GM19328 (cell line): ENCODE results near the gene INPP5A.
"Not testable (repeated sequence)": the region's sequence is repeated elsewhere in the genome, so short reads cannot be mapped to it uniquely, and the experiment has no call there.

Source experiments
- ATAC-seq: cut with Tn5 transposase; IDR thresholded peaks from one replicate; pipeline ENCODE4 v1.9.1; 2021; ENCODE audit warnings: mild to moderate bottlenecking, moderate library complexity; ENCODE audit not compliant: unreplicated experiment

The INPP5A gene

DNA sequence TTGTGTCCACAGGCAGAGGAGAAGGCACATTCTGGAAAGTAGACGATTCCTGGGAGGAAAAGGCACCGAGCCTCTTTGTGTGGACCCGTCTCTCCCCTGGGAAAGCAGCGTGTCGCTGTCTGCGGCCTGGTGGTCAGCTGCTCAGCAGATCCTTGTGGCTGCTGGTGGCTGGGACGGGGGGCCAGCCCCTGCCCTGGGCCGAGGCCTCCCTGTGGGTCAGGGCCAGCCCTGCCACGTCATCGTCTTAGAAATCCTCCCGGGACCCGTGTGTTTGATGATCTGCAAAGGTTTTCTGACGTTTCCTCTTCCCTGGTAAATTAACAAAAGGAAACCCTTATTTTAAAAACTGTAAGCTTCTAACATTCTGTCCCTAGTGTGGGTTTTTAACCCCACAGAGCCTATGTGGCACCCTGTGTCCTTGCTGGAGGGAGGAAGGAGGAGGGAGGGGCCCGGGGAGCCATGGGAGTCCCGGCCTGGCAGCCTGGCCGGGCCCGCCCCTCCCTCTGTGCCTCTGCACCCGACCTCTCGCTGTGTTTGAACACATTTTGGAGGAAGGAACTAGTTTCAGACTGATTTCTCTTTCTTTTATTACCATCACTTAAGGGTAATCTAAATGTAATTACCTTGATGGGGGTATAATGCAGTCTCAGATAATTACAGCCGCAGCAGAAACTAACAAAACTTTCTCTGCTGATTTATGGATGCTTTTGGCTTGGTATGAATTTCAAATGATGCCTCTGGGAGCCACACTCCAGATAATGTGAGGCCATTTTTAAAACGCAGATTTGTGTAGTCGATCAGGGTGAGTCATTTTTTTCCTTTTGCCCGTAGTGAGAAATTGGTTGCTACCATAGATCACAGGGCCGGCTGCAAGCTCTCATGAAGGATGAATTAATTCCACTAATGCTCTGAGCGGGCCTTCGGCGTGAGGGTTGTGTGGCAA lies 162.8 kb downstream of the INPP5A start:
- ATAC-seq: no peak

DNA sequence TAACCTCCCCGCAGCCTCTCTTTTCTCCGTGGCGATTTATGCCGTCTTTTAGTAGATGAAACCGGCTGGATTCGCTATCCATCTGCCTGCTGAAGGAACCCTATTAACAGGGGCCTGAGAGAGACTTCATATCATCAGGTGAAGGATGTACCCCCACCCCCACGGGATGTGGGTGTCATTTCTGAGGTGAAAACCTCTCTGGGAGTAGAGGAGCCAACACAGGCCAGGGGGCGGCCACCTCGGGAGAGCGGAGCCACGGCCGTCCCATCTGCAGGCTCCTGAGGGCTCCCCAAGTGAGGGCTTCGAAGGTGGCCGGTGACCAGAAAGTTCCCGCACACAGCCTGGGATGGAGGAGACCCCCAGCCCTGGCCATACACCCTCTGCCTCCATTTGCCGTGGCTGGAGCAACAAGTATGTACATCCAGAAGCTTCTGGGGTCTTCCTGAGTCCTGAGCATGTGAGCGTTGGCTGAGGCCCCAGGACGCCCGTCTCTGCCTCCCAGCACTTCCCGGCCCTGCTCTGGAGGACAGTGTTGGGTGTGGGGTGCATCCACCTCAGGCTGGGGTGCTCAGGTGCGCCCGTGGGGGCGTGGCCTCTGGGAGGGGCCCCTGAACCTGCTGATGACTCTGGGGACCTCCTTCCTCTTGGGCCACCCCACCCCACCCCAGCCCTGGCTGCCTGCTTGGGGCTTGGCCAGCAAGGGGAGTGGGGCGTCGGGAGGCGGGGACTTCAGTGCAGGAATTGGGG lies 163.7 kb downstream of the INPP5A start:
- ATAC-seq: no peak

DNA sequence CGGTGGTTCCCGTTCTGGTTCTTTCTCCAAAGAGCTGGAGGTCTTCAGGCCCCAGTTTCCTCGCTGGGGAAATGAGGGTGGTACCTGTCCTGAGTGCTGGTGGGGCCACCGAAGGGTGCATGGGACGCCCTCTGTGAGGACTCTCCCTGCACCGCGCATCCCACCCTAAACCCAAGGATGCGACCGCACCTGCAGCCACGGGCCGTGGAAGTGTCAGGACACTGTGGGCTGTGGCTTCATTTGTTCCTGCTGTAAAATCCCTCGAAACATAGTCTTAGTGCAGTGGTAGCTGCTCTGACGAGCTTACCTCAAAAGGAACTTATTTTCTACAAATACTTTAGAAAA lies 164.2 kb downstream of the INPP5A start:
- ATAC-seq: no peak

DNA sequence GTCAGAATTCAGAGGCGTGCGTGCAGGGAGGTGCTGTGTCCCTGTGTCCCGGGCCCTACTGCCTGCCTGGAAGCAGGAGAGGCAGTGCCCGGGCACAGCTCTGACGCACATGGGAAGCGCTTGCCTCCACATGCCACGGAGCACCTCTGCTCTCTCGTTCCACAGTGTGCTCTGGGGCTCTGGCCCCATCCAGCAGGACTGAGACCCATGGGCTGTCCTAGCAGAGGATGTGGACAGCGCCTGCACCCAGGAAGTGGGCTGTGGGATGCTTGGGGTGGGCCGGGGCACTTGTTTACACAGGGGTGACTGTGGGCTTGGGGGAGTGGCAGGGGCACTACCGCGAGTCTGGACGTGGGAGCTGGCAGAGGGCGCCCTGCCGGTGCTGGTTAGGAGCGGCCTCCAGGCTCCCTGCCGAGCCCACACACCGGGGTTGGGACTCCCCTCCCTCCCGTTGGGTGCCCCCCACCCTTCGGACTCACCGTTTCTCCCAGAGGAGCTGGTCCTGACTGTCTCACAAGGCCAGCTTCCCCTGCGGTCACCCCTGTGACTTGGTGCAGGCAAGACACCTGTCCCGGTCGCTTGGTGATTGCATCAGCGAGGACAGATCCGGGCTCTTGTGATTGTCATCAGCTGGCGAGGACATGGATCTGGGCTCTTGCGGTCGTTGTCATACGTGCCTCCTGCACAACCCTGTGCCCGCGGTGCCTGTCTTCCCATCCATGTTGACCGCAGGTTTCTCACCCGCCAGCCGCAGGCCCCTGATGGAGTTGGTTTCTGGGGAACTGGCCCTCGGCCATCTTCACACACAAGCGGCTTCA lies 165.2 kb downstream of the INPP5A start:
- ATAC-seq: no peak

DNA sequence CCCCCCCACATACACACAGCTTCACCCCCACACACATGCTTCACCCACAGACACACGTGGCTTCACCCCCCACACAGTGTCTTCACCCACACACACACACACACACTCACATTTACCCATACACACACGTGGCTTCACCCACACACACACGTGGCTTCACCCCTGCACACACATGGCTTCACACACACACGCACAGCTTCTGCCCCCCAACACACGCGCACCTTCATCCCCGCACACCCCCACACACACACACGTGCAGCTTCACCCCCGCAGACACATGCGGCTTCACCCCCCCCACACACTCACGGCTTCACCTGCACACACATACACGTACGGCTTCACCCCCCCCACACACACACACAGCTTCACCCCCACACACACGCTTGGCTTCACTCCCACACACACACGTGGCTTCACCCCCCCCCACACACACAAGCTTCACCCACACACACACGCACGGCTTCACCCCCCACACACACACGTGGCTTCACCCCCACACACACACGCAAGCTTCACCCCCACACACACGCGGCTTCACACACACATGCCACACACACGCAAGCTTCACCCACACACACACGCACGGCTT lies 165.9 kb downstream of the INPP5A start:
- ATAC-seq: no peak

DNA sequence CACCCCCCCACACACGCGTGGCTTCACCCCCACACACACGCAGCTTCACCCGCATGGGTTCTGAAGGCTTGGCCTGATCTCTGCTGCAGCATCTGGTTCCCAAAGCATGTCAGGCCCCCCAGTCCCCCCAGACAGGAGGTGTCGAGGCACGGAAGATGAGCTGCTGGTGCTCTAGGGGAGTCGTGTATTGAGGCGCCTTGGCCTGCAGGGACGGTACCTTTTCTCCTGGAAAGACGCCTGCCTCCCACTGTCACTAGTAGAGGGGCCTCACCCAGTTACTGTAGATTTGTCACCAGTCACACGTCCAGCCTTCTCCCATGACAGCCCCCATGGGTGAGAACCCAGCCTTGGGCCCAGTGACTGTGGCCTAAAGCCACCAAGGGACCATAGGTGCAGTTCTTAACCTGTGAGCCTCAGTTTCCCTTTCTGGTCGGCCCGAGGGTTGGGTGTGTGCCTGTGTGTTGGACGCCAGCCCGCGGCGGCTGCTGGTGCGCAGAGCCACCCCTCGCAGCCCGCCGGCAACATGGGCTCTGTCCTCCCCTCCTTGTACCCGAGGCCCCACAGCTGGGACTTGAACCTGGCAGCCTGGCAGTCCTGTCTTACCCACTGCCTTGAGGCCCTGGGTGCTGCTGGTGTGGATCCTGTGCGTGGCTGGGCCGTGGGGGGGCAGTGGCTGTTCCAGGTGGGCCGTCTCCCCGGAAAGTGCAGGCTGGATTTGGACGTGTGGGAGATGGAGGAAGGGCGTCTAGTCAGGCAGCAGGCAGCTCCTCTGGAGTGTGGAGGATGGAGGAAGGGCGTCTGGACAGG lies 166.6 kb downstream of the INPP5A start:
- ATAC-seq: no peak

DNA sequence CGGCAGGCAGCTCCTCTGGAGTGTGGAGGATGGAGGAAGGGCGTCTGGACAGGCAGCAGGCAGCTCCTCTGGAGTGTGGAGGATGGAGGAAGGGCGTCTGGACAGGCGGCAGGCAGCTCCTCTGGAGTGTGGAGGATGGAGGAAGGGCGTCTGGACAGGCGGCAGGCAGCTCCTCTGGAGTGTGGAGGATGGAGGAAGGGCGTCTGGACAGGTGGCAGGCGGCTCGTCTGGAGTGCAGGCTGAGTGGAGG lies 167.2 kb downstream of the INPP5A start:
- not testable (repeated sequence) for ATAC-seq

DNA sequence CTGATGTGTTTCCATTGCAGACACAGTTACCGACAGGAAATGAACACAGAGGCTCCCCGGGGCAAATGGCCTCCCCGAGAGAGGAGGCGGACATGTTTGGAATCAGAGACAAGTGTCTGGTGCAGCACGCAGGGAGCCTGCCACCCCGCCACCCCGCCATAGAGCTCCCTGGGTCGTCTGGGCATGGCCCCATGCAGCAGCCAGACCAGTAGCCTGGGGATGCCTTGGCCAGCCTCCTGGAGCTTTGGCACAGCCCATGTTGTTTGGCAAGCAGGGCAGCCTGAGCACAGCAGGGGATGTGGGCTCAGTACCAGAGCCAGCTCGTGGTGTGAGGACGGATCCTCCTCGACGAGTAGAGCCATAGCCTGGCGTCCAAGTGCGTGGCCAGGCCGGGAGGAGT lies 167.6 kb downstream of the INPP5A start:
- no peak for ATAC-seq

DNA sequence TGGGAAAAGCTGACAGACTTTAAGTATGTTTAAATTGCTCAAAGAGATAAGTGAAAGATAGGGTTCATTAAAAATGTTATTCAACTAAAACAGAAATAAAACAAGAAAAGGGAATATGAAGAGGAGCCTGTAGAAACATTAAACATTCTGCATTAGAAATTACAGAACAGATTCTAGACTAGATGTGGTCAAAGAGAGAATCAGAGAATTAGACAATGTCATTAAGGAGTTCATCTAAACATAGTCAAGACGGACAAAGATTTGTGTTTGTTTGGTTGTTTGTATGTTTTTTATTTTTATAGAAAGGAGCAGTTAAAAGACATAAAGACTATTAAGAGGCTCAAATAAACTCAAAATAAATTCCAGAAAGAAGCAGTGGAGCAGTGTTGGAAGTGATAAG lies 168.4 kb downstream of the INPP5A start:
- ATAC-seq: no peak

DNA sequence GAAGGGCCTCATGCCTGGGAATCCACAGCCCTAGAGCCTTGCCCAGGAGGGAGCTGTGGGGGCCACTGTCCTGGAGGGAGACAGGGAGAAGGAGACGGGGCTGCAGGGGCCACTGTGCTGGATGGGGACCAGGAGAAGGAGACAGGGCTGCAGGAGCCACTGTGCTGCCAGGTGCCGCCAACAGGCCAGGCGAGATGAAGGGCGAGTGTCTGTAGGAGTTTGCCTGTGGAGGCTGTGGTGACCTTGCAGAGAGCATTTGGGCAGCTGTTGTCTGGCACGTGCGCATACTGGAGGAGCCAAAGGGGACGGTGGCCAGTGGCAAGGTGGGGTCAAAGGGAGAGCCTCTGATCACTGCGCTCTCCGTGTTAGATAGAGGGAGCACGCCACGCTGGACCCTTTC lies 169.1 kb downstream of the INPP5A start:
- ATAC-seq: no peak

DNA sequence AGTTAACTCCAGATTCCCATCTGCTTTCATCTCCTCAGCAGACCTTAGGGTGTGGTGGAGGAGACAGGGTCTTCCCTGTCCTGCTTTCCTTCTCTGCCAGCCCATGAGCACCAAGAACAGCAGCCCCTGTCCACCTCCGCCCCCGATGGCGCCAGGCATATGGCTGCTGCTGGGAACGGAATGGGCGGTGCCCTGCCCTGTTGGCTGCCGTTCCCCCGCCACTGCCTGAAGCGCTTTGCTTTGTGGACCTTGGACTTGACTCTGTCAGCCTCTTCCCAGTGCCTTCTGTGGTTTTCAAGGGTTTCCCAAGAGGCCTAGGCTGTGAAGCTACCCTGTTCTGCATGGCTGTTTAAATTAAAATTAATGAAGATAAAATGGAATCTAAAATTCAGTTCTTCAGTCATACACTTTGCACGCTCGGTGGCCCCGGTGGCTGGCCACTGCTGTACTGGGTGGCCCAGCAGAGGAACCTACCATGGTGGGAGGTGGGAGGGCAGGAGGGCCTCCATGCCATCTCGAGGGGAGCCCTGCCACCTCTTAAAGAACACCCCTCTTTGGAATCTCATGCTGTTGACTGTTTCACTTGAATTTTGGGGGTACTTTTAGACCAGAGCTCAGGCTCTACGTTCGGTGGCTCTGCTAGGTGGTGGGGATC lies 169.7 kb downstream of the INPP5A start:
- no peak for ATAC-seq

DNA sequence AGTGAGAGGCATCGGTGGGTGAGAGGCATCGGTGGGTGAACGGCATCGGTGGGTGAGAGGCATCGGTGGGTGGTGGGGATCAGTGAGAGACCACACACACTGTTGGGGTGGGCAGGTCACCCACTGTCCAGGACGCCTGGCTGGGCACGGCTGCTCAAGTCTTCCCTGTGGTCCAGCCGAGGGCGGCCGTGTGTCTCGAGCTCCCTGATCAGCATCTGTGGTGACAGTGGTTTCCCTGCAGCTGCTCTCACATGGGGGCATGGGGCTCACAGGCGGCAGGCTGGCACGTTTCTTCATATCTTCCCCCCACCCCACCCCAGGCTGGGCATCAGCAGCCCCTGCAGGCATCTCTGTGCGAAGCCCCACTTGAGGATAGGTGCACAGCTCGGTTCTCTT lies 170.2 kb downstream of the INPP5A start:
- ATAC-seq: no peak

DNA sequence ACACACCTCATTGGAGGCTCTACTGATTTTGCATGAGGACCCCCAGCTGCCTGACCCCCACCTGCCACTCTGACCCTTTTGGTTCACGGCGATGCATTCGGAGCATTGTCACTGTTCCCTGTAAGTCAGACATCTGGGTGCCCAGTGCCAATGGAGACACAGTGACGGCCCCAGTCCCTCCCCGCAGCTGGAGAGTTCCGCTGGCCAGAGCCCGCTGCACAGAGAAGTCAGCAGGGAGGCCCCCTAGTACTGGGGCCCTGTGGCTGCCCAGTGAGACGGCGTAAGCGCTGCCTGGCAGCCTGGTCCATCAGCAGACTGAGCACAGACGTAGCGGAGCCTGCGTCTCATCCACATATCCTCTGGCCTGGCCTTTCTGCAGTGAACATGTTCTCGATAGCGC lies 170.9 kb downstream of the INPP5A start:
- no peak for ATAC-seq

DNA sequence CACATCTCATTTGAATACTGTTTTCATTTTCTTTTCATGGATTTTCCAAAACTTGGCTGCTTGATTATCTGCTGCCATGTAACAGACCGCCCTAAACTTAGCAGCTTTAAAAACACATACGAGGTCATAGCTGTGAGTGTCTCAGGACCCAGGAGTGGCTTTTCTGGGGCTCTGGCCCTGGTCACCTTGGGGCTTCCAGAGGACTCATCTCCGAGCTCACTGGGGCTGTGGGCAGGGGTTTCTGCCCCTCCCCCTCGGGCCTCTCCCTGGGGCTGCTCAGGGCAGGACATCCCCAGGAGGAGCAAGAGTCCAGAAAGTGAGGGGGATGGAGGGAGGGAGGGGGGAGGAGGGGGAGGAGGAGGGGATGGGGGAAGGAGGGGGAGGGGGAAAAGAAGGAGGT lies 171.3 kb downstream of the INPP5A start:
- no peak for ATAC-seq

DNA sequence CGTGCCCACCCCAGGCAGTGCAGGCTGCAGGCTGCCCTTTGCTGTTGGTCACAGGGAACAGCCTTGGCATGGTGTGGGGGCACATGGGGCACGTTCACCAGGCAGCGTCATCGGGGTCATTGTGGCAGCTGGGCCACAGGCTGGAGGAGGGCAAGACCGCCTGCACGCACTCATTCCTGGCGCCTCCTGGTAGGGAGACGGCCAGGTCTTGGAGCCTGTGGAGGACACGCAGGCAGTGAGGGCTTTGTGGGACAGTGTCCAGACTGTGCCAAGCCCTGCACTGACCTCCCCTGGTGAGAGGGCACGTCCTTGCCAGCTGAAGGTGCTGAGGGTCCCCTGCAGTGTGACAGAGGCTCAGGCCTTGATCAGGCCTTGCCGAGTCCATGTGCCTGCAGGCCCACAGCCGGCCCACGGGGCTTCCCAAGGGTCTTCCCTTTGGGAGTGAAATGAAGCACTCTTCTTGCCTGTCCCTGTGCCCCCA lies 171.9 kb downstream of the INPP5A start:
- ATAC-seq: no peak

DNA sequence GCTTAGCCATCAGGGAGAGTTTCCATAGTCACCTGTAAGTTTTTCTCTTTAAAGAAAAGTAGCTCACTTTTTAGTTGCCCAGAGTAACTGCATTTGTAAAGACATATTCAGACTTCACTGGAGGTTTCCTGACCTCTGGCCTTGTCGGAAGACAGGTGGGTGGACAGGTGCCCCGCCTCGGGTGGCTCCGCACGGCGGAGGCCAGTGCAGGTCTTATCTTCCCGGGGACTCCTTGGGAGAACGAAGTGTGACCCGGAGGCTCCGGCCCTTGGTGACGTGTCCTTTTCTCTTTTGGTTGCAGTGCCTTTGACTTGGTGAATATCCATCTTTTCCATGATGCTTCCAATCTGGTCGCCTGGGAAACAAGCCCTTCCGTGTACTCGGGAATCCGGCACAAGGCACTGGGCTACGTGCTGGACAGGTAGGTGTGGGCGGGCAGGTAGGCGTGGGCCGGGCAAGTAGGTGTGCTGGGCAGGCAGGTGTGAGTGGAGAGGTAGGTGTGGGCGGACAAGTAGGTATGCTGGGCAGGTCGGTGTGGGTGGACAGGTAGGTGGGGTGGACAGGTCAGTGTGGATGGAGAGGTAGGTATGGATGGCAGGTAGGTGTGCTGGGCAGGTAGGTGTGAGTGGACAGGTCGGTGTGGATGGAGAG lies 172.6 kb downstream of the INPP5A start:
- ATAC-seq: no peak

DNA sequence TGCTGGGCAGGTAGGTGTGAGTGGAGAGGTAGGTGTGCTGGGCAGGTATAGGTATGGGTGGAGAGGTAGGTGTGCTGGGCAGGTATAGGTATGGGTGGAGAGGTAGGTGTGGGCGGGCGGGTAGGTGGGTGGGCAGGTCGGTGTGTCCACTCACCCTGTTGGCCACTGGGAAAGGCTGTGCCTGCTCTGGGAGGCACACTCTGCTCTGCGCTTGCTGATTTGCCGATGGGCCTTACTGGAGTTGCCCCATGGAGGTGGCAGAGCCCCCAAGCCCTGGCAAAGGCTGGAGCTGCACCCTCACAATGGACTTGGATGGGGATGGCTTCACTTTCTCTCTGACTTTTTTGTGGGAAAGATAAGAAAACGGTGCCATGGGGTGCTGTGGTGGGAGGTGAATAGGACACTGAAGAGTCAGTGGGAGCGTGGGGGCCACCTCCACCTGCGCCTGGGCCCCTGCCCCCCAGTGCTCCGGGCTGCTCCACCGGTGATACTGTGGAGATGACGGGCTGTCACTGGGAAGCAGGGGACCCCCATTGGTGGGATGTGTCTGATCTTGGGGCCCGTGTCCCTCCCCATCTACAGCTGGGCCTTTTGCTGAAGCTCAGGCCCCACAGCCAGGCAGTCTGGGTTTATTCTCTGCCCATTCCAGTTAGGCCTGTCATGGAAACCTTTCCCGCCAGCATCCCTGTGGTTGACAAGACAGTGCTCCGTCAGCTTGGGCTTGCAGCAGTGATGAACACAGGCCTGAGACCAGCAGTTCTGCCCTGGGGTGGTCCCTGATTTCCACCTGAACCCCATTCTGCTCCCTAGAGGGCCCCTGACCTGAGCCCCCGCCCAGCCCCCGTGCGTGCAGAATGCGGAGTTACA lies 173.4 kb downstream of the INPP5A start:
- ATAC-seq: no peak

DNA sequence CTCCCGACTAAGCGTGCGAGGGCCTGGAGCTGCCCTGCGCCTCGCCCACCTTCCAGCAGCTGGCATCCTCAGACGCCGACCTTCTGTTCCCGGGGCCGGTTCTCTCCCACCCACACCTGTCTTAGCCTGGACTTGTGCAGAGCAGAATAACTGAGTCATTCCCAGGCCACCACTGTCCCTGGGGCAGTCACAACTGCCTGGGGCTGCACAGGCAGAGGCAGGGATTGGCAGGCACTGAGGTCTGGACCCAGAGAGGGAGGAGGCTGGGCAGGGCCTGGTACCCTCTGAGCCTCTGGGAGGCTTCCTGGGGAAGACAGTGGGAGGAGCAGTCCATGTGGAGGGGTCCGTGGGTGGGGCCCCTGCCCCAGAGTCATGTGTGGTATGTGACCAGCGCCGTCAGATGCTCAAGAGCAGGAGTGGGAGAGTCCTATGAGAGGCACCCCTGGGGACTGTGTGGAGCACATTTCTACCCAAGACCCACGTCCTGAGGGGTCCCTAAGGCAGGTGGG lies 174.1 kb downstream of the INPP5A start:
- no peak for ATAC-seq
